Measurements from ENCODE around the gene TBCD. TPM values are rescaled to one million over a fixed set of nuclear protein-coding genes. Genes with fewer than 3 reads are reported as not detected.

The TBCD gene
- total RNA-seq, 1 donor from 2014 or later = 59.8 TPM

DNA sequence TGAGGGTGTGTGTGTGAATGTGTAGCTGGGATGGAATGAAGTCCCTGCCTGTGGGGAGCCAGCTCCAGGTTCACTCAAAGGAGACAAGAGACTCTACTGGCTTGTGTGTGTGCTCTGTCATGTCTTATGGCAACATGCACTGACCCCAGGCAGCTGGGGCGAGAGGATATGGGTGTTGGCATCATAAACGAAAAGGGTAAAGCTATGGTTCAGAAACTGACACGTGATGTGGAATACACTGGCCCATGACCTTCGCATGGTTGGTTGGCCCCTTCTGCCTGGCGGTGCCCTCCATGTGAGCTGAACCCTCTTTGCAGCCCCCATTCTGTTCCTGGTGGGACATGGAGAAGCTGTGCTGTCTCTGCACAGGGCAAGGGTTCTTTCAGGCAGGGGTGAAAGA lies 66.1 kb downstream of the TBCD start:
- DNase-seq (ENCODE audit: low spot score) = peak; percentile 40
- Mint-ChIP-seq H3K4me3 (ENCODE audit: unreplicated experiment) (no peak overlapping the region), H3K9me3 (ENCODE audit: low read depth) (peaks cover 9% of the 10 kb centered on the region), H3K27ac (ENCODE audit: unreplicated experiment) (no peak overlapping the region), H3K36me3 (ENCODE audit: low read depth) (peaks cover 39% of the 10 kb centered on the region), H3K4me1 (ENCODE audit: low read depth) (no peaks in the 10 kb centered on the region), H3K27me3 (ENCODE audit: low read depth) (no peaks in the 10 kb centered on the region)
- TF ChIP-seq, protein P1, sequence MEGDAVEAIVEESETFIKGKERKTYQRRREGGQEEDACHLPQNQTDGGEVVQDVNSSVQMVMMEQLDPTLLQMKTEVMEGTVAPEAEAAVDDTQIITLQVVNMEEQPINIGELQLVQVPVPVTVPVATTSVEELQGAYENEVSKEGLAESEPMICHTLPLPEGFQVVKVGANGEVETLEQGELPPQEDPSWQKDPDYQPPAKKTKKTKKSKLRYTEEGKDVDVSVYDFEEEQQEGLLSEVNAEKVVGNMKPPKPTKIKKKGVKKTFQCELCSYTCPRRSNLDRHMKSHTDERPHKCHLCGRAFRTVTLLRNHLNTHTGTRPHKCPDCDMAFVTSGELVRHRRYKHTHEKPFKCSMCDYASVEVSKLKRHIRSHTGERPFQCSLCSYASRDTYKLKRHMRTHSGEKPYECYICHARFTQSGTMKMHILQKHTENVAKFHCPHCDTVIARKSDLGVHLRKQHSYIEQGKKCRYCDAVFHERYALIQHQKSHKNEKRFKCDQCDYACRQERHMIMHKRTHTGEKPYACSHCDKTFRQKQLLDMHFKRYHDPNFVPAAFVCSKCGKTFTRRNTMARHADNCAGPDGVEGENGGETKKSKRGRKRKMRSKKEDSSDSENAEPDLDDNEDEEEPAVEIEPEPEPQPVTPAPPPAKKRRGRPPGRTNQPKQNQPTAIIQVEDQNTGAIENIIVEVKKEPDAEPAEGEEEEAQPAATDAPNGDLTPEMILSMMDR (IDR thresholded peaks at IDR 0.05) = no peak

- H3K27ac Mint-ChIP-seq (ENCODE audit: unreplicated experiment) = no peak overlapping the region
- no peak overlapping the region for H3K4me3 Mint-ChIP-seq (ENCODE audit: unreplicated experiment)
- DNase-seq (ENCODE audit: low spot score) = peak; percentile 38
- H3K27me3 Mint-ChIP-seq (ENCODE audit: low read depth) = no peaks in the 10 kb centered on the region
- TF ChIP-seq, protein P1 (IDR thresholded peaks at IDR 0.05) = no peak
- peaks cover 29% of the 10 kb centered on the region for H3K36me3 Mint-ChIP-seq (ENCODE audit: low read depth)
- peaks cover 9% of the 10 kb centered on the region for H3K9me3 Mint-ChIP-seq (ENCODE audit: low read depth)
- H3K4me1 Mint-ChIP-seq (ENCODE audit: low read depth) = no peaks in the 10 kb centered on the region
Observed at GRCh38 chr17:82820278-82821251, 68.7 kb downstream of the TBCD start.

- TF ChIP-seq, protein P1 (IDR thresholded peaks at IDR 0.05) = no peak
- Mint-ChIP-seq H3K9me3 (ENCODE audit: low read depth) (peaks cover 9% of the 10 kb centered on the region), H3K4me3 (ENCODE audit: unreplicated experiment) (no peak overlapping the region), H3K27me3 (ENCODE audit: low read depth) (no peaks in the 10 kb centered on the region), H3K4me1 (ENCODE audit: low read depth) (no peaks in the 10 kb centered on the region), H3K27ac (ENCODE audit: unreplicated experiment) (no peak overlapping the region), H3K36me3 (ENCODE audit: low read depth) (peaks cover 22% of the 10 kb centered on the region)
- no peak for DNase-seq (ENCODE audit: low spot score)
Observed at GRCh38 chr17:82821554-82821953, 69.7 kb downstream of the TBCD start.

- no peak overlapping the region for H3K4me3 Mint-ChIP-seq (ENCODE audit: unreplicated experiment)
- TF ChIP-seq, protein P1 (IDR thresholded peaks at IDR 0.05) = no peak
- H3K36me3 Mint-ChIP-seq (ENCODE audit: low read depth) = peaks cover 22% of the 10 kb centered on the region
- H3K27ac Mint-ChIP-seq (ENCODE audit: unreplicated experiment) = no peak overlapping the region
- no peaks in the 10 kb centered on the region for H3K27me3 Mint-ChIP-seq (ENCODE audit: low read depth)
- DNase-seq (ENCODE audit: low spot score) = peak; percentile 57
- peaks cover 9% of the 10 kb centered on the region for H3K9me3 Mint-ChIP-seq (ENCODE audit: low read depth)
- no peaks in the 10 kb centered on the region for H3K4me1 Mint-ChIP-seq (ENCODE audit: low read depth)
Observed at GRCh38 chr17:82822281-82822680, 70.4 kb downstream of the TBCD start.

DNA sequence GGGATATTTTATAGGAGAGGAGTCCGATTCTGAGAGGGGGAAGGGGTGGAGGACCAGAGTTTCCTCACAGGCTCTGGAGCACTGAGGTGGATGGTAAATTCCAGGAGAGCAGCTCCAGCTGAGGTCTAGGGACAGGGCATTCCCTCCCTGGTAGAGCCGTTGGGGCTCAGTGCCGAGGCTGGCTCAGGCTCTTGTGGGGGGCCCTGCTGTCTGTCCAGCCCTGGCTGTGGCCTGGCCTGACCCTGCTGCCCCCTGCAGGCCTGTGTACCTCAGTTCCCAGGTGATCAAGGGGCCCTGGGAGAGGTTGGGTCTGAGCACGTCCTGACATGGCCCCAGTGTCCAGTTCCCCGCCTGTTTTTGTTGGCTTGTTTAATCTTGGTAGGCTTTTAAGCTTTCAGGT lies 71.1 kb downstream of the TBCD start:
- Mint-ChIP-seq H3K27me3 (ENCODE audit: low read depth) (no peaks in the 10 kb centered on the region), H3K36me3 (ENCODE audit: low read depth) (peaks cover 23% of the 10 kb centered on the region), H3K4me1 (ENCODE audit: low read depth) (no peaks in the 10 kb centered on the region), H3K9me3 (ENCODE audit: low read depth) (peaks cover 9% of the 10 kb centered on the region), H3K27ac (ENCODE audit: unreplicated experiment) (no peak overlapping the region), H3K4me3 (ENCODE audit: unreplicated experiment) (no peak overlapping the region)
- peak; percentile 42 for DNase-seq (ENCODE audit: low spot score)
- TF ChIP-seq, protein P1 (IDR thresholded peaks at IDR 0.05) = peak; percentile 23
